ENCODE data around the gene LZTR1.

DNA sequence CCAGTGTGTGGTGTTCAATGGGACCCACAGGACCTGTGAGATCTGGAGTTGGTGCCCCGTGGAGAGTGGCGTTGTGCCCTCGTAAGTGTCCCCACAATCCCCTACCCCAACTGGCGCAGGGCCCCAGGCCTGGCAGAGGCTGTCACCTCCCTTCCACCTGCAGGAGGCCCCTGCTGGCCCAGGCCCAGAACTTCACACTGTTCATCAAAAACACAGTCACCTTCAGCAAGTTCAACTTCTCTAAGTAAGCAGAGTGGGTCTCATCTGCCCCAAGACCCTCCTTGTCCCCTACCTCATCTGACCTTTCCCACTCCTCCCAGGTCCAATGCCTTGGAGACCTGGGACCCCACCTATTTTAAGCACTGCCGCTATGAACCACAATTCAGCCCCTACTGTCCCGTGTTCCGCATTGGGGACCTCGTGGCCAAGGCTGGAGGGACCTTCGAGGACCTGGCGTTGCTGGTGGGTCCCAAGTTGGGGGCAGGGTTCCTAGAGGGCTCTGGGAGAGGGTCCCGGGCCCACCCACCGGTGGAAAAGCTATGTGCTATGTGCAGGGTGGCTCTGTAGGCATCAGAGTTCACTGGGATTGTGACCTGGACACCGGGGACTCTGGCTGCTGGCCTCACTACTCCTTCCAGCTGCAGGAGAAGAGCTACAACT is 41.0 kb downstream of the LZTR1 start:
- TF ChIP-seq, protein P1, sequence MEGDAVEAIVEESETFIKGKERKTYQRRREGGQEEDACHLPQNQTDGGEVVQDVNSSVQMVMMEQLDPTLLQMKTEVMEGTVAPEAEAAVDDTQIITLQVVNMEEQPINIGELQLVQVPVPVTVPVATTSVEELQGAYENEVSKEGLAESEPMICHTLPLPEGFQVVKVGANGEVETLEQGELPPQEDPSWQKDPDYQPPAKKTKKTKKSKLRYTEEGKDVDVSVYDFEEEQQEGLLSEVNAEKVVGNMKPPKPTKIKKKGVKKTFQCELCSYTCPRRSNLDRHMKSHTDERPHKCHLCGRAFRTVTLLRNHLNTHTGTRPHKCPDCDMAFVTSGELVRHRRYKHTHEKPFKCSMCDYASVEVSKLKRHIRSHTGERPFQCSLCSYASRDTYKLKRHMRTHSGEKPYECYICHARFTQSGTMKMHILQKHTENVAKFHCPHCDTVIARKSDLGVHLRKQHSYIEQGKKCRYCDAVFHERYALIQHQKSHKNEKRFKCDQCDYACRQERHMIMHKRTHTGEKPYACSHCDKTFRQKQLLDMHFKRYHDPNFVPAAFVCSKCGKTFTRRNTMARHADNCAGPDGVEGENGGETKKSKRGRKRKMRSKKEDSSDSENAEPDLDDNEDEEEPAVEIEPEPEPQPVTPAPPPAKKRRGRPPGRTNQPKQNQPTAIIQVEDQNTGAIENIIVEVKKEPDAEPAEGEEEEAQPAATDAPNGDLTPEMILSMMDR (IDR thresholded peaks at IDR 0.05; ENCODE audit: low read length): peak; percentile 12; the same call in 1 of the 2 replicates
- TF ChIP-seq EZH2 (optimal IDR thresholded peaks at IDR 0.05; ENCODE audit: low read depth, low read length) (no peak), EZH2phosphoT487 (IDR thresholded peaks at IDR 0.05; ENCODE audit: low read length) (no peak)

Data from MM.1S (cell line).